AG04450 (cell line): ENCODE results near the gene TIAM1. TPM values are rescaled to one million over a fixed set of nuclear protein-coding genes. Genes with fewer than 3 reads are reported as not detected.

Source experiments
- CTCF ChIA-PET: fragments of 300-600, 350-600 bp; formaldehyde crosslinking; extraction: SDS; loops from one replicate; lab custom pipeline; 2022; ENCODE audit warnings: antibody characterized with exemption, inconsistent platforms; lab: Charles Lee
- POLR2A ChIA-PET: fragments of 350-600 bp; formaldehyde crosslinking; extraction: SDS; loops from one replicate; lab custom pipeline; 2021; ENCODE audit warnings: antibody characterized with exemption, inconsistent platforms; lab: Yijun Ruan, JAX
- DNase-seq: peaks from one replicate; pipeline ENCODE4 v3.0.0-alpha.2; 2011; ENCODE audit warnings: low read depth, low spot score
- H3K27ac ChIP-seq: one replicate; pipeline ENCODE4 v1.5.1; 2012; ENCODE audit warnings: low read depth, low read length, control low read depth
- H3K27me3 ChIP-seq: one replicate; pipeline ENCODE4 v1.6.0; 2012; ENCODE audit warnings: low read length; ENCODE audit not compliant: control insufficient read depth, insufficient read depth
- H3K4me3 ChIP-seq: 2 replicates; pipeline ENCODE4 v1.5.1; 2011; ENCODE audit warnings: mild to moderate bottlenecking, low read depth, low read length, control low read depth
- H3K9me3 ChIP-seq: 2 replicates; pipeline ENCODE4 v1.5.1; 2012; ENCODE audit warnings: low read length; ENCODE audit not compliant: control insufficient read depth, insufficient read depth
- polyA plus RNA-seq: library from polyadenylated mRNA; depleted of rRNA; stranded (reverse); fragments of >200 nt; gene quantifications from 2 replicates; pipeline ENCODE4 v1.2.3, GENCODE V29; 2011
- TF ChIP-seq, protein P1 (sequence below): IDR thresholded peaks from 2 replicates; pipeline ENCODE4 v1.5.1; 2011; ENCODE audit warnings: low read depth, low read length, control low read depth, inconsistent platforms

TIAM1 gene
- polyA plus RNA-seq, 1 experiment: 2.1 TPM

DNA sequence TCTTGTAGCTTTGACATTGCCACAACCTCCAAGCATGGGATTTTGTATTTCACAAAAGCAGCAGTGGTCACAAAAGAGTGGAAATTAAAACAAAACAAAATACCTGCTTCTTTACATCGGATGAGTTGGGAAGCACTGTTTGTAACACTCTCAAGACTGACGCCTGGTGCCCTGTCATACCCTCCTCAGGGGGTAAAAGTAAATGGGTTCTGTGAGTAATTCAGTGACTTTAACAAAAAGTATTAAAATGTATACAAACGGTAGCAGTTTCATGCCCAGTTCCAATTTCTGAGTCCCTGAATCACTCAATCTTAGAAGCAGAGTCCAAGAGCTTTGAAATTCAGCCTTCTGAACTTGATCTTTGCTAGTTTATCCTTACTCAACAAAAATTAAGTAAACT is 152.5 kb downstream of the TIAM1 start:
- TF ChIP-seq, protein P1, sequence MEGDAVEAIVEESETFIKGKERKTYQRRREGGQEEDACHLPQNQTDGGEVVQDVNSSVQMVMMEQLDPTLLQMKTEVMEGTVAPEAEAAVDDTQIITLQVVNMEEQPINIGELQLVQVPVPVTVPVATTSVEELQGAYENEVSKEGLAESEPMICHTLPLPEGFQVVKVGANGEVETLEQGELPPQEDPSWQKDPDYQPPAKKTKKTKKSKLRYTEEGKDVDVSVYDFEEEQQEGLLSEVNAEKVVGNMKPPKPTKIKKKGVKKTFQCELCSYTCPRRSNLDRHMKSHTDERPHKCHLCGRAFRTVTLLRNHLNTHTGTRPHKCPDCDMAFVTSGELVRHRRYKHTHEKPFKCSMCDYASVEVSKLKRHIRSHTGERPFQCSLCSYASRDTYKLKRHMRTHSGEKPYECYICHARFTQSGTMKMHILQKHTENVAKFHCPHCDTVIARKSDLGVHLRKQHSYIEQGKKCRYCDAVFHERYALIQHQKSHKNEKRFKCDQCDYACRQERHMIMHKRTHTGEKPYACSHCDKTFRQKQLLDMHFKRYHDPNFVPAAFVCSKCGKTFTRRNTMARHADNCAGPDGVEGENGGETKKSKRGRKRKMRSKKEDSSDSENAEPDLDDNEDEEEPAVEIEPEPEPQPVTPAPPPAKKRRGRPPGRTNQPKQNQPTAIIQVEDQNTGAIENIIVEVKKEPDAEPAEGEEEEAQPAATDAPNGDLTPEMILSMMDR: no peak
- Histone ChIP-seq H3K27me3 (no peaks in the 10 kb centered on the region), H3K4me3 (no peak overlapping the region), H3K9me3 (no peaks in the 10 kb centered on the region), H3K27ac (no peak overlapping the region)
- CTCF ChIA-PET: interaction anchor here (0.6 to 14.7 kb wide), 4 partner anchors 11 to 413 kb away, joined by 4 to 329 read pairs (median 10); no protein-coding TSS in a partner anchor
- DNase-seq: no peak
- POLR2A ChIA-PET: no interaction called here

DNA sequence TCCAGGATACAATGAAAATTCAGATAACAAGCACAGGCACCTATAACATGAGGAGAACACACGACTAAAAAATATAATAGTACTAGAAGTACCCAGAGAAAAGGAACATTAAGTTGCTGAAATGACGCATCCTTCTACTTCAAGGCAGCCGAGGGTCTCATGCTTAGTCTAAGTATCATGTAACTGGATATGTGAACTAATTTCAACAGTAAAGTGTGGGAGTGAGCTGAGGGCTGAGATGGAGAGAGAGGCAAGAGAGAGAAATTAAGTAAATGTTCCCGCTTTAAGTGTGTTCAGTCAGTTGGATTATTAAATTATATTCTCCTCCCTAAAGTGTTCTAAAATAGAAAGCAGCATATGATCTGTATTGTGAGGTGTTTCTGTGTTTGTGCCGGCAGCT is 153.5 kb downstream of the TIAM1 start:
- POLR2A ChIA-PET: no interaction called here
- H3K27ac ChIP-seq: no peak overlapping the region
- H3K4me3 ChIP-seq: no peak overlapping the region
- CTCF ChIA-PET: interaction anchor here (1.3 to 14.7 kb wide), 3 partner anchors 10 to 414 kb away, joined by 5 to 329 read pairs (median 14); no protein-coding TSS in a partner anchor
- TF ChIP-seq, protein P1: no peak
- no peaks in the 10 kb centered on the region for H3K27me3 ChIP-seq
- no peak for DNase-seq
- H3K9me3 ChIP-seq: no peaks in the 10 kb centered on the region

DNA sequence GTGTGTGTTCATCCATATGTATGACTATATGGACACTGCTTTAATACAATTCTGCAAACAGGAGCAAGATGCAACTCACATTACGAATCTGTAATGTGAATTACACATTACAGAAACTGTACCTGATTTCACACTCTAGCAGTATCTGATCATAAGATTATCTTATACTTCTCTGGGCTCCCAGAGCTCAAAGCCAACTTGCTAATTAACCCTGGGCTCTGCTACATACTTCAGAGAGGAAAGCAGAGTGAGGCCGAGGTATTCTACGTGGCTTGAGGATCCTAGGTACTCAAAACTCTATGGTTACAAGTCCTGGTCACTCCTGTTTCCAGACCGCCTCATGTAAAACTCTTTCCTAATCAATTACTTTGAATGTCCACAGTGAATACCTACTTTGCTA is 156.6 kb downstream of the TIAM1 start:
- ChIA-PET CTCF (interaction anchor here (0.9 to 1.0 kb wide), 2 partner anchors 11 to 393 kb away, joined by 3 to 4 read pairs; no protein-coding TSS in a partner anchor), POLR2A (no interaction called here)
- no peaks in the 10 kb centered on the region for H3K9me3 ChIP-seq
- no peak overlapping the region for H3K4me3 ChIP-seq
- no peaks in the 10 kb centered on the region for H3K27me3 ChIP-seq
- no peak for DNase-seq
- TF ChIP-seq, protein P1: no peak
- H3K27ac ChIP-seq: no peak overlapping the region

- CTCF ChIA-PET: interaction anchor here (0.9 to 1.0 kb wide), 2 partner anchors 12 to 394 kb away, joined by 3 to 4 read pairs; no protein-coding TSS in a partner anchor
- Histone ChIP-seq H3K27ac (no peak overlapping the region), H3K4me3 (no peak overlapping the region), H3K9me3 (no peaks in the 10 kb centered on the region), H3K27me3 (no peaks in the 10 kb centered on the region)
- POLR2A ChIA-PET: no interaction called here
- TF ChIP-seq, protein P1: no peak
- DNase-seq: no peak
Observed at GRCh38 chr21:31186916-31187315, 157.1 kb downstream of the TIAM1 start.

DNA sequence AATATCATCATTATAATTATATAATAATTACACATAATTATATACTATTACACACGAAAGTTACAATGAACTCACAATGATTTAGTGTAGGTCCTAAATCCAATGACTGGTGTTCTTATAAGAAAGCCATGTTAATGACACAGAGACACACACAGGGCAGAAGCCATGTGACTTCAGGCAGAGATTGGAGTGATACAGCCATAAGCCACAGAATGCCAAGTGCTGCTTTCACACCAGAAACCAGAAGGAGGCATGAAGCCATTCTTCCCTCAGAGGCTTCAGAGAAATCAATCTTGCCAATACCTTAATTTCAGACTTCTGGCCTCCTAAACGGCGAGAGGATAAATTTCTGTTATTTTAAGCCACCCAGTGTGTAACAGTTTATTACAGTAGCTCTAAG is 158.4 kb downstream of the TIAM1 start:
- TF ChIP-seq, protein P1: no peak
- CTCF ChIA-PET: interaction anchor here (1.3 to 1.7 kb wide), 2 partner anchors 395 to 419 kb away, joined by 5 to 9 read pairs; no protein-coding TSS in a partner anchor
- H3K9me3 ChIP-seq: no peaks in the 10 kb centered on the region
- no peak for DNase-seq
- H3K27ac ChIP-seq: no peak overlapping the region
- H3K4me3 ChIP-seq: no peak overlapping the region
- POLR2A ChIA-PET: no interaction called here
- H3K27me3 ChIP-seq: no peaks in the 10 kb centered on the region
